Pancreas (tissue), 10 donors: ENCODE data around the gene COX7B2. TPM values are rescaled to one million over a fixed set of nuclear protein-coding genes. Genes with fewer than 3 reads are reported as not detected.

Source experiments
- ATAC-seq, 4 donors: fragments of 200-7000 bp; cut with Tn5 transposase; one replicate each; pipeline versions ENCODE4 v1.8.0 to v1.9.1; 2020; ENCODE audit warnings: mild to moderate bottlenecking in 4 of 4, moderate library complexity in 4 of 4
- DNase-seq, 6 donors: peaks; one replicate each; pipeline ENCODE4 v3.0.0-alpha.2; 2020
- FAIRE-seq: peaks from 2 replicates; lab custom pipeline; 2012; peaks lifted over from hg19 to GRCh38; lab: Jason Lieb, UNC
- H3K27ac ChIP-seq, 4 donors: fragments of 200-600 bp; sonication (generic); 1 replicate in 3 of 4; 2 replicates in 1 of 4; pipeline versions ENCODE4 v1.5.0 to v1.8.0; 2020
- H3K27me3 ChIP-seq, 4 donors: fragments of 200-600 bp; one replicate each; pipeline ENCODE4 v1.8.0; 2021
- H3K36me3 ChIP-seq, 3 donors: fragments of 200-600 bp; sonication (generic) in 1 of 3; one replicate each; pipeline versions ENCODE4 v1.5.0 to v1.8.0; 2020 to 2021
- H3K4me1 ChIP-seq, 3 donors: fragments of 200-600 bp; one replicate each; pipeline ENCODE4 v1.8.0; 2021
- H3K4me3 ChIP-seq, 4 donors: fragments of 200-600 bp; sonication (generic) in 2 of 4; one replicate each; pipeline versions ENCODE4 v1.5.0 to v1.8.0; 2020 to 2021
- H3K9me3 ChIP-seq, 4 donors: fragments of 200-600 bp; one replicate each; pipeline ENCODE4 v1.8.0; 2021
- CTCF ChIP-seq, 4 donors: fragments of 200-600 bp; sonication (generic) in 3 of 4; IDR thresholded peaks; one replicate each; pipeline versions ENCODE4 v1.5.0 to v1.8.0; 2021; ENCODE audit warnings: antibody characterized with exemption in 4 of 4
- WGBS, 2 donors: extraction: QIAGEN DNeasy Blood & Tissue Kit; methylation state at CpG; one replicate each; pipeline ENCODE4 v1.1.7; 2013; 5-methylcytosine and 5-hydroxymethylcytosine counted together
- intact Hi-C, 3 donors: fragments of 100-400 bp; cut with DNase I; formaldehyde crosslinking; loops; one replicate each; pipeline versions ENCODE4 v1.11.1 to v1.14.2; 2022
- polyA plus RNA-seq, 2 donors: library from polyadenylated mRNA; stranded (reverse); fragments of 200-250 nt; gene quantifications; one replicate each; pipeline ENCODE4 v1.2.3, GENCODE V29; 2013
- total RNA-seq, 6 donors: library from RNA; stranded (reverse); fragmentation: NEBNext Ultra II Directional in 4 of 6; extraction: Animal tissue kit (Norgen Biotek cat#: 25700) in 4 of 6; gene quantifications; one replicate each; pipeline versions ENCODE4 v1.2.1 to v1.2.4, GENCODE V29; 2021 to 2023
- donor health status: healthy with polysubstance abuse.
- donor health status: DM: no; HTN: no; CAD: no; lungs with moderate emphysema.
- donor health status: DM: no; HTN: no; CAD: no.
- donor health status: control.
- donor health status: control.
- donor health status: Bipolar disorder and iron deficiency.
- donor health status: DM: yes; HTN: yes; CAD: no.
- donor health status: DM: no; HTN: no; CAD: no.
- donor health status: DM: no; HTN: no; CAD: no.
- donor health status: DM: yes; HTN: yes; CAD: no.

COX7B2 gene
- total and polyA plus RNA-seq, 8 donors, result not detected

- Histone ChIP-seq H3K9me3 (no peaks in the 10 kb centered on the region), H3K27ac (no peak overlapping the region), H3K36me3 (no peaks in the 10 kb centered on the region), H3K4me1 (no peaks in the 10 kb centered on the region), H3K27me3 (no peaks in the 10 kb centered on the region), H3K4me3 (no peak overlapping the region)
- no peak for TF ChIP-seq CTCF (IDR thresholded peaks at IDR 0.05)
- DNase-seq, result no peak
- intact Hi-C loops, result no loop called here
- 65 to 76% methylated on average over 2 of the region's 2 CpGs for WGBS, 2 donors
- ATAC-seq, result no peak
- no peak for FAIRE-seq
Measured at GRCh38 chr4:46952451-46952850, 43.4 kb upstream of the COX7B2 start.

GRCh38 chr4:46950826-46951225 is 41.8 kb upstream of the COX7B2 start:
- intact Hi-C loops, result no loop called here
- no peaks in the 10 kb centered on the region for H3K27me3 ChIP-seq
- H3K4me1 ChIP-seq, result no peaks in the 10 kb centered on the region
- 51 to 56% methylated on average over 3 of the region's 3 CpGs for WGBS, 2 donors
- TF ChIP-seq CTCF (IDR thresholded peaks at IDR 0.05), result no peak
- H3K4me3 ChIP-seq, result no peak overlapping the region
- DNase-seq (no peak), ATAC-seq (no peak), FAIRE-seq (no peak)
- no peaks in the 10 kb centered on the region for H3K9me3 ChIP-seq
- no peak overlapping the region for H3K27ac ChIP-seq
- no peaks in the 10 kb centered on the region for H3K36me3 ChIP-seq

GRCh38 chr4:46949822-46950221 is 40.8 kb upstream of the COX7B2 start:
- Histone ChIP-seq H3K27ac (no peak overlapping the region), H3K4me3 (no peak overlapping the region), H3K36me3 (no peaks in the 10 kb centered on the region), H3K4me1 (no peaks in the 10 kb centered on the region), H3K27me3 (no peaks in the 10 kb centered on the region), H3K9me3 (no peaks in the 10 kb centered on the region)
- TF ChIP-seq CTCF (IDR thresholded peaks at IDR 0.05), result no peak
- DNase-seq (no peak), ATAC-seq (no peak), FAIRE-seq (no peak)
- intact Hi-C loops, result no loop called here
- 41 to 58% methylated on average over 1 of the region's 1 CpG for WGBS, 2 donors

GRCh38 chr4:46947541-46947940 is 38.5 kb upstream of the COX7B2 start:
- H3K4me3 ChIP-seq, result no peak overlapping the region
- no peaks in the 10 kb centered on the region for H3K27me3 ChIP-seq
- H3K27ac ChIP-seq, result no peak overlapping the region
- intact Hi-C loops, result no loop called here
- H3K9me3 ChIP-seq, result no peaks in the 10 kb centered on the region
- DNase-seq (no peak), ATAC-seq (no peak), FAIRE-seq (no peak)
- H3K36me3 ChIP-seq, result no peaks in the 10 kb centered on the region
- no peak for TF ChIP-seq CTCF (IDR thresholded peaks at IDR 0.05)
- WGBS, 2 donors, result 28% methylated on average over 2 of the region's 2 CpGs
- no peaks in the 10 kb centered on the region for H3K4me1 ChIP-seq

- Histone ChIP-seq H3K27ac (no peak overlapping the region), H3K9me3 (no peaks in the 10 kb centered on the region), H3K36me3 (no peaks in the 10 kb centered on the region), H3K4me1 (no peaks in the 10 kb centered on the region), H3K4me3 (no peak overlapping the region), H3K27me3 (no peaks in the 10 kb centered on the region)
- ATAC-seq, result no peak
- intact Hi-C loops, result no loop called here
- whole genome bisulfite sequencing, 2 donors, result 49 to 64% methylated on average over 6 of the region's 6 CpGs
- no peak for FAIRE-seq
- DNase-seq, result no peak
- TF ChIP-seq CTCF (IDR thresholded peaks at IDR 0.05), result no peak
Measured at GRCh38 chr4:46946919-46947536, 38.0 kb upstream of the COX7B2 start.
